Hepatocyte (in vitro differentiated cells): ENCODE data around the gene GUCA1A.

Experiments used
- EZH2 ChIP-seq: fragments of 200-600 bp; sonication (generic); IDR thresholded peaks from 2 replicates; pipeline ENCODE4 v1.6.1; 2016; ENCODE audit warnings: antibody characterized with exemption, mild to moderate bottlenecking, borderline replicate concordance
- EZH2phosphoT487 ChIP-seq: fragments of 200-600 bp; sonication (generic); IDR thresholded peaks from one replicate; pipeline ENCODE4 v1.6.1; 2018; ENCODE audit warnings: antibody characterized with exemption, mild to moderate bottlenecking, low read depth, moderate library complexity; ENCODE audit not compliant: unreplicated experiment, severe bottlenecking
- TF ChIP-seq, protein P1 (sequence below): fragments of 200-600 bp; sonication (generic); IDR thresholded peaks from 2 replicates; pipeline ENCODE4 v1.5.1; 2016; ENCODE audit warnings: antibody characterized with exemption, mild to moderate bottlenecking; ENCODE audit not compliant: poor library complexity

DNA sequence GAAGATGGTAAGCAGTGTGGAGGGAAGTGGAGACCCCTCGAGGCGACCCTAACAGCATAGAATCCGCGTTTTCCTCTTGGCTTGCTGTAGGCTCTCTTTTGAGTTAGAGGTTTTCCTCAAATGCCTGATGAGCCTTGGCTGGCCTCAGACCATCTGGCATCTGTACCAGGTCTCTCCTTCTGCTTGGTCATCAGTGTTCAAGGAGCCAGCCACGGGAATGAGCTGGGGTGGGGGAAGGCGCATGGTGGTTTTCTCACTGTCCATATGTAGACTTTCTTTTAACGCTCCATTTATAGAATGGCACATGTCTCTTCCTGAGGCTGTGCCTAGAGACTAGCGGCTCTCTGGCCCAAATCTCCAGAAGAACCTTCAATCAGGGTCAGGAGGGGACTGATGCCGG lies 8.1 kb upstream of the GUCA1A start:
- TF ChIP-seq, protein P1, sequence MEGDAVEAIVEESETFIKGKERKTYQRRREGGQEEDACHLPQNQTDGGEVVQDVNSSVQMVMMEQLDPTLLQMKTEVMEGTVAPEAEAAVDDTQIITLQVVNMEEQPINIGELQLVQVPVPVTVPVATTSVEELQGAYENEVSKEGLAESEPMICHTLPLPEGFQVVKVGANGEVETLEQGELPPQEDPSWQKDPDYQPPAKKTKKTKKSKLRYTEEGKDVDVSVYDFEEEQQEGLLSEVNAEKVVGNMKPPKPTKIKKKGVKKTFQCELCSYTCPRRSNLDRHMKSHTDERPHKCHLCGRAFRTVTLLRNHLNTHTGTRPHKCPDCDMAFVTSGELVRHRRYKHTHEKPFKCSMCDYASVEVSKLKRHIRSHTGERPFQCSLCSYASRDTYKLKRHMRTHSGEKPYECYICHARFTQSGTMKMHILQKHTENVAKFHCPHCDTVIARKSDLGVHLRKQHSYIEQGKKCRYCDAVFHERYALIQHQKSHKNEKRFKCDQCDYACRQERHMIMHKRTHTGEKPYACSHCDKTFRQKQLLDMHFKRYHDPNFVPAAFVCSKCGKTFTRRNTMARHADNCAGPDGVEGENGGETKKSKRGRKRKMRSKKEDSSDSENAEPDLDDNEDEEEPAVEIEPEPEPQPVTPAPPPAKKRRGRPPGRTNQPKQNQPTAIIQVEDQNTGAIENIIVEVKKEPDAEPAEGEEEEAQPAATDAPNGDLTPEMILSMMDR = no peak
- no peak for TF ChIP-seq EZH2
- TF ChIP-seq EZH2phosphoT487 = no peak
